Measurements from ENCODE around the gene CCDC122.

CCDC122 gene

GRCh38 chr13:43878892-43879754 is at the start of gene CCDC122:
Gene CCDC122, minus strand, starts transcription at chr13:43879740. Its CDS starts 10,364 bp downstream, at chr13:43869376.
- in situ Hi-C loops (cut with HindIII; ENCODE audit: low sequenced_read_pairs) = no loop called here

DNA sequence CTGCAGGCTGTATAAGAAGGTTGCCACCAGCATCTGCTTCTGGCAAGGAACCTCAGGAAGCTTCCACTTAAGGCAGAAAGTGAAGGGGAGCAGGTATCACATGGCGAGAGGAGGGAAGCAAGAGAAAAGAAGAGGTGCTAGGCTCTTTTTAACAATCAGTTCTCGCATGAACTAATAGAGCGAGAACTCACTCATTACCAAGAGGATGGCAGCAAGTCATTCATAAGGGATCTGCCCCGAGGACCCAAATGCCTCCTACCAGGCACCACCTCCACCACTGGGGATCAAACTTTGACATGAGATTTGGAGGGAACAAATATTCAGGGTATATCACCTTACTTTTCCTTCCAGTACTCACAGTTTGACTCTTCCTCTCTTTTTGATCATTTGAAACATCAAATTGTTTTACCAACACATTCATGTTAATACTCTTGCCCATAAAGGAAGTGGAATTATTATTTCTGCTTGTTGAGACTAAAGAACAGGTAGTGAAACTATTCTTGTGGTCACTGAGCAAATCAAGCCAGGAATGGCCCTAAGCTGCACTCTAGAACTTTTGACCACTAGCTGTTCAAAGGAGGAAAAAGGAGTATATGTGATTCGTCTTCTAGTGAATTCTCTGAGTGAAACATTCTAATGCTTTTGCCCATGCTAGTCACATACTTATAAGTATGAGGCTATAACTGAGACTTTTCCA is 45.2 kb upstream of the CCDC122 start:
- in situ Hi-C loops (cut with HindIII; ENCODE audit: low sequenced_read_pairs) = no loop called here

DNA sequence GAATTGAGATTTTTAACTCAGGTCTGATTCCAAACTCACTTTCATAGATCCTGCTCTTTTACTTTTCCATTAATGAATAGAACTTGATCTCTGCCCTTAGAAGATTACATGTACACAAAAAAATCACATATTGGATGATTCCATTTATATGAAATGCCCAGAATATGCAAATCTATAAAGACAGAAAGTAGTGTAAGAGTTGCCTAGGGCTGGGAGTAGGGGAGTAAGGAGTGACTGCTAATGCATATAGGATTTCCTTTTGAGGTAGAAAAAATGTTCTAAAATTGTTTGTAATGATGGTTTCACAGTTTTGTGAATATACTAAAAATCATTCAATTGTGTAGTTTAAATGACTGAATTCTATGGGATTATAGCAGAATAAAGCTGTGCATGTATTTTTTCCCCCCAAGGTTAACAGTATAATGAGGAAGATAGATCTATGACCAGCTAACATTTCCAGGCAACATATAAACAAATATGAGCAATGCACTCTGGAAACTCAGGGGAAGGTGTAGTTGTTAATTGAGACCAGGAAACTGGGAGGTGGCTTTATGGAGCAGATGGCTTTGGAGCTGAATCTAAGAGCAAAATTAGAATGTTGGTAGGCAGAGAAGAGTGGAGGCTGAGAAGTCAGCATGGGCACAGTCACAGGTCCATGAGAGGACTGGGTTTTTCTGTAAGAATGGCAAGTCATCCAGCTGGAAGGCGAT is 41.6 kb upstream of the CCDC122 start:
- in situ Hi-C loops (cut with HindIII; ENCODE audit: low sequenced_read_pairs) = no loop called here

- in situ Hi-C loops (cut with HindIII; ENCODE audit: low sequenced_read_pairs) = no loop called here
These were observed 39.1 kb upstream of the CCDC122 start for GRCh38 chr13:43918636-43919035.

DNA sequence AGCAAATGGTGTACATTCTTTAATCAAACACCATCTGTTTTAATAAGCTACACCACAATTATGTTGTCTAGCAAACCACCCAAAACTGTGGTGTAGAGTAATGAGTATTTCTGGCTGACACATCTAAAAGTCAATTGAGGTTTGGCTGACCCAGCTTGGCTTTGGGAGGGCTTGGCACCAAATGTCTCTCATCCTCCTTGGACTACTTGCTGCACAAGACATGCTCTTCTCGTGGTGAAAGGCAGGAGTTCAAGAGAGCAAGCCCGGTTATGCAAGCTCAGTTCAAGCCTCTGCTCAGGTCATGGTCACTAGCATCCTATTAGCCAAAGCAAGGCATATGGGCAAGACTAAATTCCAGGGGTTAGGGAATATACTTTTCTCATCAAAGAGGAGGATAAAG is 37.3 kb upstream of the CCDC122 start:
- in situ Hi-C loops (cut with HindIII; ENCODE audit: low sequenced_read_pairs) = no loop called here

- in situ Hi-C loops (cut with HindIII; ENCODE audit: low sequenced_read_pairs) = no loop called here
These were observed 35.9 kb upstream of the CCDC122 start for GRCh38 chr13:43915451-43915850.

GRCh38 chr13:43911871-43912270 is 32.3 kb upstream of the CCDC122 start:
- in situ Hi-C loops (cut with HindIII; ENCODE audit: low sequenced_read_pairs) = no loop called here

- in situ Hi-C loops (cut with HindIII; ENCODE audit: low sequenced_read_pairs) = no loop called here
These were observed 31.7 kb upstream of the CCDC122 start for GRCh38 chr13:43911278-43911677.

DNA sequence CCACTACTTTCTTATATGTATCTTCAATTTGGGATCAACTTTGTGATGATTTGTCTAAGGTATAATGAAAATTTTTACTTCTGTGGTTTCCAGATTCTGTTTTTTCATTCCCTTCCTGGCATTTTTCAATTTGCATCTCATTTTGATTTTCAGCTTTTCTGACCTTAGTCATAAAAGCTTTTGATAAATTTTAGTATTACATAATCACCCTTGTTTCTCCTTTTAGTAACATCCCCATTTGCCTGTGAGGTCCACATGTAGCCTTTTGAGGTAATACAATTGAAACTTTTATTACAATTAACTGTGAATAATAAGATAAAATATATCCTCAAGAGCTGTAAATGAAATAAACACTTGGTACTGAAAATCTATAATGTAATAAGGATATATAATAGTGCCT is 31.3 kb upstream of the CCDC122 start:
- in situ Hi-C loops (cut with HindIII; ENCODE audit: low sequenced_read_pairs) = no loop called here

DNA sequence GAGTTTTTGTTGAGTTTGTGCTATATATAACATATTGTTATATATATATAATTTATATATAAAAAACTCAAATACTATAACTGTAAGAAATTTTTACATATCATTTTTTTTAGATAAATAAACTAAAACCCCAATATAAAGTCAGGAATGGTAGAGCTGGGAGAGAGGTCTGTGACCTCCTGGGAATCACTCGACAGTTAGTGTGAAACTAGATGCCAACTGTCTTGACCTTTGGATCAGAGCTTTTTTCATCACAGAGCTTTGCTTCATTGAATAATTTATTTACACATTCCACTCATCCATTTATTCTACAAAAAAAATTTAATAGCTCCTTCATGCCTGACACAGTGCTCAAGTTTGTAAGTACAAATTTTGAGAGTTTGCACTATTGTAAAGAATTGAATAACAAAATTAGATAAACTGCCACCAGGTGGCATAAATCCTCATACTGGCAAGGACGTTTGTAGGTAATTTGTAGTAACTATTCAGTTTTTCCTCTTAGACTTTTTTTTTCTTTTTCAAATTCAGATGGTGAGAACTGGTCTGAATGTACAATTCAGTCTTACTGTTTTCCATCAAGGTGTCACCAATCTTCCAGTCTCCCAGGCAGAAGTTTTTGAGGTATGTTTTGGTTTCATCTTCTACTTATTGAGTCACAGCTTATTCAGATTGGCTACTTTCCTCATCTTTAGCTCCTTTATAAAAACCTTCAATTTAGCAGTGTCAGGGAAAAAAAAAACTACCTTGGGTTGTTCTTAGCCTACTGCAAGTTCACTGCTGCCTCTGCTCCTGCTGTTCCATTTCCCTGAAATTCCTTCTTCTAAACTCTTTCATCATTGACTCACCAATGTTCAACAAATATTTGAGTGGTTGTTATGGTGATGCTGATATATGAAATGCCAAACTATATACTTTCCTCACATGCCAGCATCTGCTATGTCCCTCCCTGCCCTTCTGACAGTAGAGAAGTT is 28.9 kb upstream of the CCDC122 start:
- in situ Hi-C loops (cut with HindIII; ENCODE audit: low sequenced_read_pairs) = loop anchor here (5.0 to 10.0 kb wide), 2 partner anchors 89 to 546 kb away; no protein-coding TSS in a partner anchor

GRCh38 chr13:43905435-43906031 is 26.0 kb upstream of the CCDC122 start:
- in situ Hi-C loops (cut with HindIII; ENCODE audit: low sequenced_read_pairs) = loop anchor here (5.0 to 10.0 kb wide), 2 partner anchors 92 to 549 kb away; no protein-coding TSS in a partner anchor

DNA sequence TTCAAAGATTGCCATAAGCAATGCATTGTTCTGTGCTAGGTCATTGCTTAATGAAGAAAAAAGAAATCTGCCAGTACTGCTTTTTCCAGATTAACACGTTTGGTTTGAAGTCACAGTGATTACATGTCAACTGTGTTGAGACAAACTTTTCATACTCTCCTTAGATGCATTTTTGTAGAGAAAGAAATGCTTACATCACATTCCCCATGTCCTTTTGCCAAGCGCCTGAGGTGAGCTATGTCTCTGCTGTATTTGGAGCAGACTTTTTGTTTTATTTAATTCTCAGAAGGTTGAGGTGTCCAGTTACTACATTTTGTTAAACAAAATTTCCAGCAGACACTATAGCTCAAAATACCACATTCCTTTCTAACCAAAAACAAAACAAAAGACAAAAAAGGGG is 16.4 kb upstream of the CCDC122 start:
- in situ Hi-C loops (cut with HindIII; ENCODE audit: low sequenced_read_pairs) = no loop called here

- in situ Hi-C loops (cut with HindIII; ENCODE audit: low sequenced_read_pairs) = no loop called here
These were observed 14.9 kb upstream of the CCDC122 start for GRCh38 chr13:43894438-43894837.

GRCh38 chr13:43884222-43884621 is 4.7 kb upstream of the CCDC122 start:
- in situ Hi-C loops (cut with HindIII; ENCODE audit: low sequenced_read_pairs) = no loop called here

DNA sequence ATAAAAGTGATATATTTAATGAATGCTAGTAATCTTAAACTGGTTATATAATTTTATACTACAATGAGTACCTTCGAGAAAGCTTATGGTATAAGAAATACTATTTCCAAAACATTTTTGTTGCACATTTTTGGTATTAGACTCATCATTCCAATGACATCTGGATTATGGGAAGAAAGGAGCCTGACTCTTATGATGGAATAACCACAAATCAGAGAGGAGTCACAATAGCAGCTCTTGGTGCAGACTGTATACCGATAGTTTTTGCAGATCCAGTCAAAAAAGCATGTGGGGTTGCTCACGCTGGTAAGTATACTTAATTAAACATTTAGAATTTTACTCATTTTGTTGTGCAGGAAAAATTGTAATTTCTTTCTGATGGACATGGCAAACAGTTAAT is 4.1 kb upstream of the CCDC122 start:
- in situ Hi-C loops (cut with HindIII; ENCODE audit: low sequenced_read_pairs) = no loop called here

GRCh38 chr13:43881580-43881979 is 2.0 kb upstream of the CCDC122 start:
- in situ Hi-C loops (cut with HindIII; ENCODE audit: low sequenced_read_pairs) = no loop called here

GRCh38 chr13:43880926-43881325 is 1.4 kb upstream of the CCDC122 start:
- in situ Hi-C loops (cut with HindIII; ENCODE audit: low sequenced_read_pairs) = no loop called here

GRCh38 chr13:43880214-43880855 is 795 bp upstream of the CCDC122 start:
- in situ Hi-C loops (cut with HindIII; ENCODE audit: low sequenced_read_pairs) = no loop called here

- in situ Hi-C loops (cut with HindIII; ENCODE audit: low sequenced_read_pairs) = no loop called here
These were observed 228 bp upstream of the CCDC122 start, which contains the start of gene LACC1 for GRCh38 chr13:43879755-43880181. Gene LACC1, plus strand, starts transcription at chr13:43879904. Its CDS starts 1,082 bp downstream, at chr13:43880986.
